Endodermal cell (in vitro differentiated cells): ENCODE results near the gene SYCE1L. TPM values are rescaled to one million over a fixed set of nuclear protein-coding genes. Genes with fewer than 3 reads are reported as not detected.

ENCODE experiments used
- DNase-seq: peaks from one replicate; pipeline ENCODE4 v3.0.0-alpha.2; 2017
- H3K27ac ChIP-seq: 2 replicates; pipeline ENCODE4 v1.5.1; 2013; ENCODE audit warnings: mild to moderate bottlenecking, low read depth, low read length, moderate library complexity
- H3K27me3 ChIP-seq: 2 replicates; pipeline ENCODE4 v1.6.1; 2013; ENCODE audit warnings: mild to moderate bottlenecking, low read length, moderate library complexity; ENCODE audit not compliant: insufficient read depth, control insufficient read depth, poor library complexity, severe bottlenecking
- H3K36me3 ChIP-seq: 2 replicates; pipeline ENCODE4 v1.7.0; 2013; ENCODE audit warnings: mild to moderate bottlenecking, low read length, moderate library complexity; ENCODE audit not compliant: control insufficient read depth, insufficient read depth
- H3K4me1 ChIP-seq: one replicate; pipeline ENCODE4 v1.7.0; 2013; ENCODE audit warnings: low read length; ENCODE audit not compliant: control insufficient read depth, insufficient read depth
- H3K4me3 ChIP-seq: 2 replicates; pipeline ENCODE4 v1.5.1; 2013; ENCODE audit warnings: mild to moderate bottlenecking, low read length, moderate library complexity
- H3K9ac ChIP-seq: 2 replicates; pipeline ENCODE4 v1.6.1; 2013; ENCODE audit warnings: mild to moderate bottlenecking, low read length, moderate library complexity; ENCODE audit not compliant: poor library complexity, severe bottlenecking; ENCODE audit errors: extremely low read depth
- H3K9me3 ChIP-seq: 2 replicates; pipeline ENCODE4 v1.6.1; 2013; ENCODE audit warnings: mild to moderate bottlenecking, low read length, moderate library complexity; ENCODE audit not compliant: control insufficient read depth
- H3K27ac Mint-ChIP-seq: 2 replicates; pipeline ENCODE4 v1.8.0; 2020; ENCODE audit warnings: mixed read lengths
- H3K27me3 Mint-ChIP-seq: 2 replicates; pipeline ENCODE4 v1.8.0; 2021; ENCODE audit warnings: mild to moderate bottlenecking, mixed read lengths; ENCODE audit not compliant: insufficient read depth
- H3K36me3 Mint-ChIP-seq: 2 replicates; pipeline ENCODE4 v1.8.0; 2020; ENCODE audit warnings: low read depth, mixed read lengths
- H3K4me1 Mint-ChIP-seq: 2 replicates; pipeline ENCODE4 v1.8.0; 2020; ENCODE audit warnings: mixed read lengths
- H3K4me3 Mint-ChIP-seq: 2 replicates; pipeline ENCODE4 v1.8.0; 2020; ENCODE audit warnings: mild to moderate bottlenecking, moderate library complexity, mixed read lengths
- H3K9me3 Mint-ChIP-seq: 2 replicates; pipeline ENCODE4 v1.8.0; 2020; ENCODE audit warnings: mild to moderate bottlenecking, mixed read lengths
- WGBS, 2 experiments: methylation state at CpG; one replicate each; pipeline versions ENCODE4 v1.1.5 to v1.1.7; 2013; ENCODE audit warnings: missing lambda C conversion rate in 2 of 2, mixed read lengths in 1 of 2; ENCODE audit not compliant: insufficient coverage in 1 of 2, insufficient read length in 1 of 2; 5-methylcytosine and 5-hydroxymethylcytosine counted together
- total RNA-seq, 2 donors: library from RNA; stranded (reverse); fragmentation: NEBNext Ultra II Directional in 1 of 2; extraction: Animal tissue kit (Norgen Biotek cat#: 25700) in 1 of 2; gene quantifications; 2 replicates in 1 of 2; 3 replicates in 1 of 2; pipeline ENCODE4 v1.2.1, GENCODE V29; 2021
- TF ChIP-seq, protein P1 (sequence below): fragments of 200-600 bp; sonication (generic); conservative IDR thresholded peaks from 2 replicates; pipeline ENCODE4 v1.5.0; 2021; ENCODE audit warnings: antibody characterized with exemption, mild to moderate bottlenecking

Gene SYCE1L
- total RNA-seq, 2 donors from 2014 or later, result 13.6 to 19.9 TPM

- no peak overlapping the region for H3K9ac ChIP-seq
- DNase-seq, result no peak
- H3K4me1 ChIP-seq, result no peaks in the 10 kb centered on the region
- H3K4me3 Mint-ChIP-seq, result no peak overlapping the region
- no peaks in the 10 kb centered on the region for H3K27me3 ChIP-seq
- H3K27ac ChIP-seq, result peak overlapping the region; percentile 48
- no peak overlapping the region for H3K4me3 ChIP-seq
- H3K4me1 Mint-ChIP-seq, result peaks cover 17% of the 10 kb centered on the region
- H3K9me3 Mint-ChIP-seq, result no peaks in the 10 kb centered on the region
- 79% methylated on average over 2 of the region's 2 CpGs; no CpG with 5 or more reads in 1 of the 2 experiments for WGBS, 2 experiments
- H3K9me3 ChIP-seq, result no peaks in the 10 kb centered on the region
- TF ChIP-seq, protein P1, sequence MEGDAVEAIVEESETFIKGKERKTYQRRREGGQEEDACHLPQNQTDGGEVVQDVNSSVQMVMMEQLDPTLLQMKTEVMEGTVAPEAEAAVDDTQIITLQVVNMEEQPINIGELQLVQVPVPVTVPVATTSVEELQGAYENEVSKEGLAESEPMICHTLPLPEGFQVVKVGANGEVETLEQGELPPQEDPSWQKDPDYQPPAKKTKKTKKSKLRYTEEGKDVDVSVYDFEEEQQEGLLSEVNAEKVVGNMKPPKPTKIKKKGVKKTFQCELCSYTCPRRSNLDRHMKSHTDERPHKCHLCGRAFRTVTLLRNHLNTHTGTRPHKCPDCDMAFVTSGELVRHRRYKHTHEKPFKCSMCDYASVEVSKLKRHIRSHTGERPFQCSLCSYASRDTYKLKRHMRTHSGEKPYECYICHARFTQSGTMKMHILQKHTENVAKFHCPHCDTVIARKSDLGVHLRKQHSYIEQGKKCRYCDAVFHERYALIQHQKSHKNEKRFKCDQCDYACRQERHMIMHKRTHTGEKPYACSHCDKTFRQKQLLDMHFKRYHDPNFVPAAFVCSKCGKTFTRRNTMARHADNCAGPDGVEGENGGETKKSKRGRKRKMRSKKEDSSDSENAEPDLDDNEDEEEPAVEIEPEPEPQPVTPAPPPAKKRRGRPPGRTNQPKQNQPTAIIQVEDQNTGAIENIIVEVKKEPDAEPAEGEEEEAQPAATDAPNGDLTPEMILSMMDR, result no peak
- peaks cover 26% of the 10 kb centered on the region for H3K27me3 Mint-ChIP-seq
- no peak overlapping the region for H3K27ac Mint-ChIP-seq
- H3K36me3 Mint-ChIP-seq, result no peaks in the 10 kb centered on the region
- H3K36me3 ChIP-seq, result no peaks in the 10 kb centered on the region
Observed at GRCh38 chr16:77206533-77206932, 7.3 kb downstream of the SYCE1L start.

DNA sequence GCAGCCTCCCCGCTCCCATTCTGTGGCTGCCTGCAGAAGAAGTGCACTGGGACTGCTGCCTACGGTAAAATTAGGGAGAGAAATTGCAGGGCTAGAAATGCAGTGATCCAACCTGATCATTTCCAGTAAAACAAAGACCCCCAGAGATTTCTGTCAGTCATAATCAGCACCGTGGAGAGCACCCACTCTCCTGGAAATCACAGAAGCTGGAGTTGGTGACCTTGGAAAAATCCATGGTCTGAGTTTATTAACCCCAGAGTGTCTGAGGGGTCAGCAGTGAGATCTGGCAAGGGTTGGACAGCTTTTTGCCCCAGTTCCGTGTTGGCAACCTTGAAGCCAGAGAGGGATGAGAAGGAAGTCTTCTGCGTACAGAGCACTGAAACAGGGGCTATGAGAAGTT, 7.8 kb downstream of the SYCE1L start:
- no peak overlapping the region for H3K4me3 Mint-ChIP-seq
- Histone ChIP-seq H3K9me3 (no peaks in the 10 kb centered on the region), H3K27me3 (no peaks in the 10 kb centered on the region), H3K4me1 (no peaks in the 10 kb centered on the region), H3K27ac (no peak overlapping the region), H3K9ac (no peak overlapping the region), H3K4me3 (no peak overlapping the region), H3K36me3 (no peaks in the 10 kb centered on the region)
- peaks cover 26% of the 10 kb centered on the region for H3K27me3 Mint-ChIP-seq
- H3K27ac Mint-ChIP-seq, result no peak overlapping the region
- H3K9me3 Mint-ChIP-seq, result no peaks in the 10 kb centered on the region
- no peaks in the 10 kb centered on the region for H3K36me3 Mint-ChIP-seq
- TF ChIP-seq, protein P1, result no peak
- peak; percentile 60 for DNase-seq
- H3K4me1 Mint-ChIP-seq, result peaks cover 21% of the 10 kb centered on the region
- WGBS, 2 experiments, result 72 to 82% methylated on average over 4 to 5 of the region's 5 CpGs

DNA sequence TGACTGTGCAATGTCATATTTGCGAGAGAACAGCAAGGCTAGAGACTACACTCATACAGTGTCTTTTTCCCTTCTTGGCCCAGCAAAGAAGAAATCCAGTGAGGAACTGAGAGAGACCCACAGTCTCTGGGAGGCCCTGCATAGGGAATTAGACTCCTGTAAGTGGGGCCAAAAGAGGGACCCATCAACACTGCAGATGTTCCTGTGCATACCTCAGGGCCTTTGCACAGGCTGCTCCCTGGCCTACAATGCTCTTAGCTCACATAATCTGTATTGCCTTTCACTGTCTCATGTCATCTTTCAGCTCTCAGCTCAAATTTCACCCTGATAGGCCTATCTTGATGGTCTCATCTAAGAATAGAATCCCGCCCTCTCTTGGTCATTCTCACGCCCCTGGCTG, 9.2 kb downstream of the SYCE1L start:
- no peaks in the 10 kb centered on the region for H3K9me3 Mint-ChIP-seq
- 62 to 78% methylated on average over 3 of the region's 3 CpGs for WGBS, 2 experiments
- Histone ChIP-seq H3K9me3 (no peaks in the 10 kb centered on the region), H3K27ac (no peak overlapping the region), H3K9ac (no peak overlapping the region), H3K36me3 (no peaks in the 10 kb centered on the region), H3K4me1 (no peaks in the 10 kb centered on the region), H3K4me3 (no peak overlapping the region), H3K27me3 (no peaks in the 10 kb centered on the region)
- TF ChIP-seq, protein P1, result no peak
- no peaks in the 10 kb centered on the region for H3K36me3 Mint-ChIP-seq
- no peak overlapping the region for H3K4me3 Mint-ChIP-seq
- H3K27me3 Mint-ChIP-seq, result peaks cover 26% of the 10 kb centered on the region
- DNase-seq, result no peak
- H3K4me1 Mint-ChIP-seq, result peaks cover 23% of the 10 kb centered on the region
- no peak overlapping the region for H3K27ac Mint-ChIP-seq
